HG02938 (cell line): ENCODE measurements around the gene PTPRD.

Experiments
- ATAC-seq: cut with Tn5 transposase; IDR thresholded peaks from one replicate; pipeline ENCODE4 v1.9.1; 2021; ENCODE audit warnings: mild to moderate bottlenecking, moderate library complexity; ENCODE audit not compliant: unreplicated experiment

PTPRD gene

GRCh38 chr9:10612641-10613398, at the start of gene PTPRD:
TSS of gene PTPRD (minus strand) at chr9:10613002.
- ATAC-seq = peak; percentile 98

GRCh38 chr9:10661994-10662393, 49.2 kb upstream of the PTPRD start:
- ATAC-seq = no peak

- no peak for ATAC-seq
Measured at GRCh38 chr9:10661376-10661775, 48.6 kb upstream of the PTPRD start.

- ATAC-seq = no peak
Measured at GRCh38 chr9:10651012-10651411, 38.2 kb upstream of the PTPRD start.

GRCh38 chr9:10649076-10649475, 36.3 kb upstream of the PTPRD start:
- ATAC-seq = no peak

GRCh38 chr9:10633785-10634184, 21.0 kb upstream of the PTPRD start:
- ATAC-seq = no peak

- no peak for ATAC-seq
Measured at GRCh38 chr9:10614196-10614800, 1.5 kb upstream of the PTPRD start.

- no peak for ATAC-seq
Measured at GRCh38 chr9:10613419-10613818, 617 bp upstream of the PTPRD start.

GRCh38 chr9:10605388-10605787, 7.4 kb downstream of the PTPRD start:
- ATAC-seq = no peak

- ATAC-seq = no peak
Measured at GRCh38 chr9:10604927-10605326, 7.9 kb downstream of the PTPRD start.

GRCh38 chr9:10597801-10598200, 15.0 kb downstream of the PTPRD start:
- ATAC-seq = no peak

- ATAC-seq = no peak
Measured at GRCh38 chr9:10594482-10594881, 18.3 kb downstream of the PTPRD start.

- ATAC-seq = no peak
Measured at GRCh38 chr9:10586407-10586806, 26.4 kb downstream of the PTPRD start.

GRCh38 chr9:10571699-10572098, 41.1 kb downstream of the PTPRD start:
- ATAC-seq = no peak

- no peak for ATAC-seq
Measured at GRCh38 chr9:10566848-10567247, 46.0 kb downstream of the PTPRD start.

- no peak for ATAC-seq
Measured at GRCh38 chr9:10562581-10563343, 50.0 kb downstream of the PTPRD start.

GRCh38 chr9:10548348-10548747, 64.5 kb downstream of the PTPRD start:
- no peak for ATAC-seq

- ATAC-seq = no peak
Measured at GRCh38 chr9:10538073-10538472, 74.7 kb downstream of the PTPRD start.

GRCh38 chr9:10534850-10535249, 78.0 kb downstream of the PTPRD start:
- no peak for ATAC-seq

- no peak for ATAC-seq
Measured at GRCh38 chr9:10525972-10526371, 86.8 kb downstream of the PTPRD start.

GRCh38 chr9:10523164-10523563, 89.6 kb downstream of the PTPRD start:
- ATAC-seq = no peak

GRCh38 chr9:10512144-10512543, 100.7 kb downstream of the PTPRD start:
- ATAC-seq = no peak
